ENCODE measurements around the gene SEC24B. TPM values are rescaled to one million over a fixed set of nuclear protein-coding genes. Genes with fewer than 3 reads are reported as not detected.

Gene SEC24B
- total and polyA plus RNA-seq, 12 donors = 7.3 to 34.1 (median 29.6) TPM

GRCh38 chr4:109390115-109390768 lies 43.4 kb upstream of the SEC24B start:
- Histone ChIP-seq H3K27me3 (no peaks in the 10 kb centered on the region), H3K4me3 (no peak overlapping the region), H3K9me3 (no peaks in the 10 kb centered on the region), H3K4me1 (peaks cover 0 to 16% (median 10%) of the 10 kb centered on the region in 9 donors), H3K27ac (no peak overlapping the region), H3K36me3 (no peaks in the 10 kb centered on the region)
- DNase-seq (no peak), ATAC-seq (no peak)
- TF ChIP-seq CTCF (IDR thresholded peaks at IDR 0.05) = no peak
- intact Hi-C loops (cut with DNase I) = no loop called here

DNA sequence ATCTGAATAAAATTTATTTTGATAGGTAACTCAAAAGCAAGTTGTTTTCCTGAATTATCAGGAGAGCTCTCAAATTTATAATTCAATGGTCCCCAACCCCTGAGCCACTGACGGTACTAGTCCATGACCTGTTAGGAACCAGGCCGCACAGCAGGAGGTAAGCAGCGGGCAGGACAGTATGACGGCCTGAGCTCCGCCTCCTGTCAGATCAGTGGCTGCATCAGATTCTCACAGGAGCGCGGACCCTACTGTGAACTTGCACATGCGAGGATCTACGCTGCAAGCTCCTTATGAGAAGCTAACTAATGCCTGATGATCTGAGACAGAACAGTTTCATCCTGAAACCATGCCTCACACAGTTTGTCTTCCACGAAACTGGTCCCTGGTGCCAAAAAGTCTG lies 37.9 kb upstream of the SEC24B start:
- no peak for DNase-seq
- Histone ChIP-seq H3K27me3 (peaks cover 0 to 5% (median 0%) of the 10 kb centered on the region in 7 donors), H3K9me3 (no peaks in the 10 kb centered on the region), H3K27ac (no peak overlapping the region), H3K4me3 (no peak overlapping the region), H3K4me1 (no peaks in the 10 kb centered on the region), H3K36me3 (no peaks in the 10 kb centered on the region)
- 77 to 83% methylated on average over 10 of the region's 10 CpGs for WGBS, 2 donors
- intact Hi-C loops (cut with DNase I) = no loop called here
- no peak for ATAC-seq
- TF ChIP-seq CTCF (IDR thresholded peaks at IDR 0.05) = no peak

DNA sequence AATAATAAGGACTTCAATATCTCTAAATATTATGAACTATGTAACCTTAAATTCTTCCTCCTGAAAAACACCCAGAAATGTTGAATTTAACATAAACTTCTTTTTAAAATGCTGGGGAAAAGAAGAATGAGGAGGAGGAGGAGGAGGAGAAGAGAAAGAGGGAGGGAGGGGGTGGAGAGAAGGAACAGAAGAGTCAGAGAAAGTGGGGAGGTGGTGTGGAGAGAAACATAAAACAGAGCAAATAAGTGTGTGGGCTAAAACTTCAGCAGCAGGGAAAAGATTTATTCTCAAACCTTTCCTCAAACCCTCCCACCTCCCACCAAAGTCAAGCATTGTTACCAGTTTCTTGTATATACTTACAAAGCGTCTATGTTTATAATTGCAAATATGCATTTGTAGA lies 34.7 kb upstream of the SEC24B start:
- Histone ChIP-seq H3K36me3 (no peaks in the 10 kb centered on the region), H3K4me3 (no peak overlapping the region), H3K4me1 (no peaks in the 10 kb centered on the region), H3K27ac (no peak overlapping the region), H3K27me3 (peaks cover 0 to 5% (median 0%) of the 10 kb centered on the region in 7 donors), H3K9me3 (no peaks in the 10 kb centered on the region)
- ATAC-seq = no peak
- DNase-seq = no peak
- intact Hi-C loops (cut with DNase I) = no loop called here
- 97 to 98% methylated on average over 1 of the region's 1 CpG for WGBS, 2 donors
- TF ChIP-seq CTCF (IDR thresholded peaks at IDR 0.05) = no peak

DNA sequence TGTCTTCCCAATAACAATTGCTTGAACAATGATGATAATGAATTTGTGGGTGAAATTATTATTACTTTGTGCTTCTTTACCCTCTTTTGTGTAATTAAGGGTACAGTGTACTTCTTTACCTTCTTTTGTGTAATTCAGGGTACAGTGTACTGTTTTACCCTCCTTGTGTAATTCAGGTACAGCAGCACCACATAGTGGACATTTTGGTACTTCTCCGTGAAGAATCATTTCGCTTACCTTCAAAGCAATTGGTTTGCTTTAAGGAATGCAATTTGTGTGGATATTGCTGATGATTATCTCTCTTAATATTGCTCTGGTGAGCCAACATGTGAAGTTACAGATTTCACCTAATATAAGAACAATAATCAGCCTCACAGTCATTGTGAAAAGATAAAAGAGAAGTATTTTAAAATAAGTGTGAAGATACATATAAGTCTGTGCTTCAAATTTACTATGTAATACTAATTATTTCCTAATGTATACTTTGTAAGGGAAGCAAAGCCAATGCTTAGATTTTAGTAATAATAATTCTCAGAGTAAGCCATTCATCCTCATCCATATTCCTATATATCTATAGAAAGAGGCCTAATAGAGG lies 27.2 kb upstream of the SEC24B start:
- H3K4me3 ChIP-seq = no peak overlapping the region
- no peaks in the 10 kb centered on the region for H3K9me3 ChIP-seq
- DNase-seq (peak in 1 of 2 donors; percentile 32), ATAC-seq (peak in 5 of 8 donors; percentile 53 to 71 (median 64))
- intact Hi-C loops (cut with DNase I) = loop anchor here (2.0 to 10.0 kb wide), 4 partner anchors 569 to 722 kb away; no protein-coding TSS in a partner anchor
- WGBS, 2 donors = 9 to 12% methylated on average over 2 of the region's 2 CpGs
- no peaks in the 10 kb centered on the region for H3K27me3 ChIP-seq
- no peaks in the 10 kb centered on the region for H3K36me3 ChIP-seq
- peak; percentile 50 to 82 (median 70) for TF ChIP-seq CTCF (IDR thresholded peaks at IDR 0.05)
- H3K4me1 ChIP-seq = peaks cover 0 to 2% (median 0%) of the 10 kb centered on the region in 9 donors
- H3K27ac ChIP-seq = no peak overlapping the region

All from heart right ventricle (tissue), 16 donors.